ENCODE results near the gene LIPH.
A peak's percentile ranks its signal among the peaks of the same experiment; 100 is the strongest.

The LIPH gene

DNA sequence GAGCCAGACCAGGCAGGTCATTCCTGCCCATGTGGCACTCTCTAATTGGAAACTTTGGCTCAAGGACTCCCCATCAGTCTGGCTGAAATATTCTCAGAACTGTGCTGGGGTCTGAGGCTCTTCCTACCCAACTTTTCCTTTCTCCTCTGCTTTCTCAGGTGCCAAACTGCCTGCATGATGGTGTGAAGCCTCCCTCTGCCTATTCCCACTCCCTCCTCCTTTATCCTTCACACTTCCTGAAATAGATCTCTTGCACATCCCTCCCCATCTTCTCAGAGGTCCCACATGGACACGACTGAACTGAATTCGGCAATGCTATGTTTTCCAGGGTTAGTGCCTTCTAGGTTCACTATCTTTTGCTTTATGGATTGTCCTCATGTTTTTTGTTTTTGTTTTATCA lies 12.5 kb downstream of the LIPH start:
- DNase-seq (ENCODE audit: low spot score): no peak

DNA sequence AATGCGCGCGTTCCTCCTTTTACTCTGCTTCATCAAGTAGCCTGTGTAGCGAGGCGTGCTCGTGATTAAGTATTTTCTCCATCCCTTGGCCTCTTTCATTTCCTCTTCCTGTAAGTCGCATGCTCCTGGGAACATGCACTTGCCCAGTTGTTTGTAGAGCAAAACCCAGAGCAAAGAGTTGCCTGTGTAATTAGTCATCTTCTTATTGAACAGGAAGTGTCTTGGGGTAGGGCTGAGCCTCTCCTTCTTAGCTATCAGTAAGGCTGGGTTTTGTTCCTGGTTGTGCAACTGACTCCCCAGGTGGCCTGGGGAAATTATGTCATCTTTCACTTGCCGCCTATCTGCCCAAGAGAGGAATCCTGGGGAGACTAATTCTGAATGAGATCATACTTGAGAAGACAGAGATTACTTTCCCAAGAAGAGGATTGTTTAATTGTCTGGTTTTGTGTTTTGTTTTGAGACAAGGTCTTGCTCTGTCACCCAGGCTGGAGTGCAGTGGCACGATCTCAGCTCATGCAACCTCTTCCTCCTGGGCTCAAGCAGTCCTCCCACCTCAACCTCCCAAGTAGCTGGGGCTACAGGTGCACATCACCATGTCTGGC lies 14.9 kb downstream of the LIPH start:
- DNase-seq (ENCODE audit: low spot score): peak; percentile 42

- DNase-seq (ENCODE audit: low spot score): no peak
Measured at GRCh38 chr3:185534511-185534910, 17.9 kb downstream of the LIPH start.

GRCh38 chr3:185532901-185533300 lies 19.5 kb downstream of the LIPH start:
- DNase-seq (ENCODE audit: low spot score): no peak

- no peak for DNase-seq (ENCODE audit: low spot score)
Measured at GRCh38 chr3:185530856-185531255, 21.5 kb downstream of the LIPH start.

DNA sequence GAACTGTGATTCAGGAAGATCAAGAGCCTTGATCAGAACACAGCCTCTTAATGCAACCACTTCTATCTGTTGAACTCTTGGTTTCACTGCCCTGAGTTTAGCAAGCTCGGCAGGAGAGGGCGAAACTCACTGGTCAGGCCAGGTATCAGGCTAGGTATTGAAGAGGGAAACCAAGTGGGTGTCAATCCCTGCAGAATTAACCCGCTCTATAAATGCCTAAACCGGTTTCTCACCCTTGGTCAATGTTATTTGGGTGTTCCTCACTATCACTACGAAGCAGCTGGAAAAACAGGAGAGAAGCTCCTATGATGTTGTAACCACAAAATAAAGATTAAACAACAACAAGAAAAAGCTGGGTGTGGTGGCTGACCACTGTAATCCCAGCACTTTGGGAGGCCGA lies 23.9 kb downstream of the LIPH start:
- no peak for DNase-seq (ENCODE audit: low spot score)

DNA sequence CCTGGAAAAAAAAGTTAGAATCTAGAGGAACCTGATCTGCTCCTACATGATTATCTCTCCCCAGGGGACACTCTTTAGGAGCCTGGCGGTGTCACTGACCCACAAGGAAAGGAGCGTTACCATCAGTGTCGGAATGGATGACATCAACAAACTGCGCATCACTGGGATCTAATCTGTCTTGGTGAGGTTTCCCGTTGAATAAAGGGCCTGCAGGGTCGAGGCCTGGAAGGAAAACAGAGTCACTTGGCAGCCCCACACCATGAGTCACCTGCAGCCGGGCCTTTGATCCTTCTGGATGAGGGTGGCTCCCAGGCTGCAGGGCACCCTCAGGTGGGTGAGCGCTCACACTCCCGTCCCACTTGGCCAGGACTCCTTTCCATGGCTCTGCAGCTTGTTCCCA lies 25.0 kb downstream of the LIPH start:
- DNase-seq (ENCODE audit: low spot score): no peak

DNA sequence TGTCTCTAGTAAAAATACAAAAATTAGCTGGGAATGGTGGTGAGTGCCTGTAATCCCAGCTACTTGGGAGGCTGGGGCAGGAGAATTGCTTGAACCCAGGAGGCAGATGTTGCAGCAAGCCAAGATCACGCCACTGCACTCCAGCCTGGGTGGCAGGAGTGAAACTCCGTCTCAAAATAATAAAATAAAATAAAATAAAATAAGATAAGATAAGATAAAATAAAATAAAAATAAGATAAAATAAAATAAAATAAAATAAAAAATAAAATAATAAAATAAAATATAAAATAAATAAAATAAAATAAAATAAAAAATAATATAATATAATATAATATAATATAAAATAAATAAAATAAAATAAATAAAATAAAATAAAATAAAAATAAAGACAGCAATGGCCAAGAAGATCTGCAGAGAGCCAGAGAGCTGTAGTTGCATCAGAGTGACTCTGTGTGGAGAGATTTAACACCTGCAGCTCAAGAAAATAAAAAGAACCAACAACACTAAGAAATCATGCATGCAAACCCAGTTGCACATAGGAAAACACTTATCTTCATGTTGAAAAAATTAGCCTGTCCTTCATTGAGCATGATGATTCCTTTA lies 25.9 kb downstream of the LIPH start:
- DNase-seq (ENCODE audit: low spot score): no peak

DNA sequence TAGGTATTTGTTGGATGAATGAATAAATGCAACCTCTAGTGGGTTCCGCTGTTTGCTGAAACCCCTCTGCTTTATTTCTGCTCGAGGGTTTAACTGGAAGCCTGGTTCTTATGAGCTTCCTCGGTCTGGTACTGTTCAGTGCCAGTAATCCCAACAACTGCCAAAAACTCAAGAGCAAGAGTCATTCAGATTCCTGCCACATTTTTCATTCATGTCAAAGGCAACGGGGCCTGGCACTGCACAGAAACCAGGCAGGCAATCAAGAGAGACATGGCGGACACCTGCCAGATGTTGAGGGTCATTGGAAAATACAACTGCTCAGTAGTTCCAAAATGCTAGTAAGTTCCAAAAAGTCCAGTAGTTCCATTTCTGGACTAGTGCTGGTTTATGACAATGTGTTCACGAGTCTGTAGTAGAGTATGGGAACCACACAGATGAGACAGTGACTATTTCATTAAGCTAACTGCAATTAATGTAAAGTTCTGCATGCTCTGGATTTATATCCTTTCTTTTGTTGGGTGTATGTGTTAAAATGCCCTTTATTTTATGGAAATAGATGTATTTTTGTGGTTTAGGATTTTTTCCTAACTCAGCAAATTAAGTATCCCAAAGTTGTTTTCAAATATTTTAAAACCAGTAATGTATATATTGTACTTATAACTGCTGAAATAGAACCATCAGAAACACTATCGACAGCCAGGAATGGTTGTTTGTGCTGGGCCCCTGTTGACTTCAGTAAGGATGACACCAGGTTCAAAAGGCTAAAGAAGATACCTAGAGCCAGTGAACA lies 30.8 kb downstream of the LIPH start:
- DNase-seq (ENCODE audit: low spot score): no peak

DNA sequence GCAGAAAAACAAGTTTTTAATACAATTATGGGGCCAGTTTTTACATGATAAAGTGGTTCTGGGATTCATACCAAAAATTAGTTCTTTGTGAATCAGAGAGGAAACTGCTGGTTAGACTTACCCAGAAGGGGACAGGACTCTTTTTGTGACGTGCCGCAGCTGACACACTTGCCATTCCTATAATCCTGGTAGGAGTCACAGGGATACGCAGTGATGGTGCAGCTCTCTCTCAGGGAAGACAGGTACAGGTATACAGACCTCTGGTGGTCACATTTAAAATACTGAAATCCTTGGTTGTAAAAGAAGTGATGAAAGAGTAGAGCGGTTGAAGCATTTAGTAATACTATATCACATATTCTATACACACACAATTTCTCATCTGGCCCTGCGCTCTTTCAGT lies 33.4 kb downstream of the LIPH start:
- peak; percentile 20 for DNase-seq (ENCODE audit: low spot score)

GRCh38 chr3:185517387-185518130 lies 34.8 kb downstream of the LIPH start:
- DNase-seq (ENCODE audit: low spot score): no peak

GRCh38 chr3:185511711-185512110 lies 40.7 kb downstream of the LIPH start:
- no peak for DNase-seq (ENCODE audit: low spot score)

- no peak for DNase-seq (ENCODE audit: low spot score)
Measured at GRCh38 chr3:185508335-185508991, 43.9 kb downstream of the LIPH start.

DNA sequence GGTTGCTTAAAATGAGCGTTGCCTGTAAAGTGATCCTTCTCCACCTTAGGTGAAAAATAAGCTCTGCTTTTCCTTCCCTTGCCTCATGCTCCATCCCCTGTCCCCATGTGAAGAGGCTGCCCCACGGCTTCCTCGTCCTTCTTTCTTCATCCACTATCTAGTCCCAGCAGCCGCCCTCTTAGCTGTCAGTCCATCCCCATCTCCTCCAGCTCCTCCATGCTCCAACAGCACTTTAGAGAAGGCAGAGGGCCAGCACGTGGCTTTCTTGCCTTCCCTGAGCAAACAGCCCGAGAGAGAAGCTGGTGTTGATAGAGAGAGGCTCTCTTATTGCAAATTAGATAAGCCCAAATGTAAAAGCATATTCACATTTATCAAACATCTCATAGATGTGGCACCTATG lies 44.5 kb downstream of the LIPH start:
- DNase-seq (ENCODE audit: low spot score): no peak

DNA sequence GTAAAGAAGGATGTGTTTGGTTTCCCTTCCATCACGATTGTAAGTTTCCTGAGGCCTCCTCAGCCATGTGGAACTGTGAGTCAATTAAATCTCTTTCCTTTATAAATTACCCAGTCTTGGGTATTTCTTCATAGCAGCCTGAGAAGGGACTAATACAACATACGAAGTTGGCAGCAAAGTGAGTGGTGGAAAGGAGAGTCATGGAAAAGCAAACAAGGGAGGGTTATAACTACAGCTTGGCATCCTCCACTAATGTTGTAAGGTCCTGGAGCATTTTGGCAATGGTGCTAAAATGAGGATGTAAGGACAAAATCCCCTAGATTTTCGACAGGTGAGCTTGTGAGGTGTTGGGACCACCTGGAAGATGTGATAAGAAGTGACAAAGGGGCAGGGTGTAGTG lies 47.8 kb downstream of the LIPH start:
- DNase-seq (ENCODE audit: low spot score): no peak

GRCh38 chr3:185503521-185503920 lies 48.9 kb downstream of the LIPH start:
- peak; percentile 18 for DNase-seq (ENCODE audit: low spot score)

GRCh38 chr3:185502987-185503386 lies 49.4 kb downstream of the LIPH start:
- DNase-seq (ENCODE audit: low spot score): peak; percentile 58

- peak; percentile 90 for DNase-seq (ENCODE audit: low spot score)
Measured at GRCh38 chr3:185498503-185499396, 53.6 kb downstream of the LIPH start, which contains the start of gene TMEM41A. TMEM41A (minus strand) TSS chr3:185499035; CDS start chr3:185498961, 74 bp downstream.

- no peak for DNase-seq (ENCODE audit: low spot score)
Measured at GRCh38 chr3:185490241-185490640, 62.1 kb downstream of the LIPH start.

DNA sequence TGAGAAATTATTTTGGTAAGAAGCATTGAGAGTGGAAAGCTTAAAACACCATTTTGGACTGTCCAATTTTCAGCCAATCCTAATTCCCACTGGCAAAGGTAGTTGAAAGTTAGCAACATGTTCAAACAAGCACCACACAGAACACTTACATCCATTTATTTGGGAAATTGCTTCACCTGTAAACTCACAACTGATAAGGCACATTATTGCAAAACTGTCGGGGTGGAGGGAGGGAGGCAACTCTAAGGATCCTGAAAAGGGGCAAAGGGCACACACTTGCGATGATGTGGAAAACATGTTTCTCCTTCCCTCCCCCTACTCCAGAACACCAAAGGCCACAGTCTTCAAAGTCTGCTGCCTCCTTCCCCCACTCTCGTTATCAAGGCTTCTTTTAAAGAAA lies 62.9 kb downstream of the LIPH start:
- DNase-seq (ENCODE audit: low spot score): peak; percentile 50

GRCh38 chr3:185488465-185488864 lies 63.9 kb downstream of the LIPH start:
- no peak for DNase-seq (ENCODE audit: low spot score)
